IMR-90 (cell line): Measurements from ENCODE around the gene GCNT3.

Source experiments
- NFE2L2 ChIP-seq: fragments of 150-350 bp; IDR thresholded peaks from 2 replicates; pipeline ENCODE4 v1.6.1; 2016; ENCODE audit warnings: low read depth, mild to moderate bottlenecking, low read length
- RFX5 ChIP-seq: IDR thresholded peaks from 2 replicates; pipeline ENCODE4 v1.8.0; 2012; ENCODE audit warnings: low read depth, mild to moderate bottlenecking, low read length, moderate library complexity
- SMC3 ChIP-seq: fragments of 150-350 bp; IDR thresholded peaks from 2 replicates; pipeline ENCODE4 v1.6.1; 2016; ENCODE audit warnings: low read depth, mild to moderate bottlenecking, antibody characterized with exemption, low read length, moderate library complexity
- TF ChIP-seq, protein P1 (sequence below): conservative IDR thresholded peaks from 2 replicates; pipeline ENCODE4 v1.5.1; 2012; ENCODE audit warnings: mild to moderate bottlenecking, low read depth, low read length, improper control_type of control experiment

DNA sequence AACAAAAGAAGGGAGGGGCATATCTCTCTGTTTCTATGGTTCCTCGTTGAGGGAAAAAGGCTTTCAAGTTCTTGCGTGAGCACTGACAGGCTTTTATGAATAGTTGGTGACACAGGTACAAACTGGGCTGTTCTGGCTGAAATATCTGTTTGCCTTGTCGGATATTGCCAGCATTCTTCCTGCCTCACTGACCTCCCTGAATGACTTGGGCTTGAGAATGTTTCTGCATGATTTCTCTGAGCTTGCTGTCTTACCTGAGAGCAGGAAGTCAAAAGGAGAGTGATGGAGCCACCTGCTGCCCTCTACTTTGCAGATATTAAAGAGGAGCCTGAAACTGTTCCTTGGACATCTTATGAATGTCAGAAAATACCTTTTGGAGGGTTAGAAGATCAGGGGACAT lies 4.8 kb downstream of the GCNT3 start:
- TF ChIP-seq, protein P1, sequence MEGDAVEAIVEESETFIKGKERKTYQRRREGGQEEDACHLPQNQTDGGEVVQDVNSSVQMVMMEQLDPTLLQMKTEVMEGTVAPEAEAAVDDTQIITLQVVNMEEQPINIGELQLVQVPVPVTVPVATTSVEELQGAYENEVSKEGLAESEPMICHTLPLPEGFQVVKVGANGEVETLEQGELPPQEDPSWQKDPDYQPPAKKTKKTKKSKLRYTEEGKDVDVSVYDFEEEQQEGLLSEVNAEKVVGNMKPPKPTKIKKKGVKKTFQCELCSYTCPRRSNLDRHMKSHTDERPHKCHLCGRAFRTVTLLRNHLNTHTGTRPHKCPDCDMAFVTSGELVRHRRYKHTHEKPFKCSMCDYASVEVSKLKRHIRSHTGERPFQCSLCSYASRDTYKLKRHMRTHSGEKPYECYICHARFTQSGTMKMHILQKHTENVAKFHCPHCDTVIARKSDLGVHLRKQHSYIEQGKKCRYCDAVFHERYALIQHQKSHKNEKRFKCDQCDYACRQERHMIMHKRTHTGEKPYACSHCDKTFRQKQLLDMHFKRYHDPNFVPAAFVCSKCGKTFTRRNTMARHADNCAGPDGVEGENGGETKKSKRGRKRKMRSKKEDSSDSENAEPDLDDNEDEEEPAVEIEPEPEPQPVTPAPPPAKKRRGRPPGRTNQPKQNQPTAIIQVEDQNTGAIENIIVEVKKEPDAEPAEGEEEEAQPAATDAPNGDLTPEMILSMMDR, result no peak
- TF ChIP-seq RFX5 (no peak), SMC3 (no peak), NFE2L2 (no peak)
